A673 (cell line): ENCODE measurements around the gene ECE1. TPM values are rescaled to one million over a fixed set of nuclear protein-coding genes. Genes with fewer than 3 reads are reported as not detected.

Experiments
- BruUV-seq: library from RNA; stranded (reverse); fragments of 400-500 nt; replicated peaks from 2 replicates; lab custom pipeline; 2021; lab: Mats Ljungman, UMichigan
- CTCF ChIA-PET: fragments of 300-600 bp; sonication (Branson Sonifier 250); formaldehyde crosslinking; loops from one replicate; lab custom pipeline; 2022; ENCODE audit warnings: antibody characterized with exemption; lab: Charles Lee
- POLR2A ChIA-PET: fragments of 300-600 bp; sonication (Branson Sonifier 250); formaldehyde crosslinking; loops from one replicate; lab custom pipeline; 2022; ENCODE audit warnings: antibody characterized with exemption; ENCODE audit not compliant: low non-redundant PET; lab: Charles Lee
- DNase-seq: peaks from one replicate; pipeline ENCODE4 v3.0.0-alpha.2; 2015; ENCODE audit warnings: low spot score
- H3K27ac ChIP-seq: fragments of 200-600 bp; sonication (generic); 2 replicates; pipeline ENCODE4 v1.5.1; 2016; ENCODE audit warnings: mixed run types, low read depth, mild to moderate bottlenecking, mixed read lengths, antibody characterized with exemption, low read length; ENCODE audit not compliant: poor library complexity, severe bottlenecking
- H3K27me3 ChIP-seq: fragments of 200-600 bp; sonication (generic); replicated peaks from 2 replicates; pipeline ENCODE4 v1.6.1; 2017; ENCODE audit warnings: mixed run types, low read depth, mild to moderate bottlenecking, mixed read lengths, antibody characterized with exemption, low read length; ENCODE audit not compliant: insufficient read depth, poor library complexity
- H3K36me3 ChIP-seq: fragments of 200-600 bp; sonication (generic); 2 replicates; pipeline ENCODE4 v1.6.1; 2016; ENCODE audit warnings: mixed run types, mild to moderate bottlenecking, mixed read lengths, antibody characterized with exemption, low read length; ENCODE audit not compliant: insufficient read depth, poor library complexity, severe bottlenecking
- H3K4me1 ChIP-seq: fragments of 200-600 bp; sonication (generic); 2 replicates; pipeline ENCODE4 v1.6.1; 2017; ENCODE audit warnings: mixed run types, mild to moderate bottlenecking, mixed read lengths, antibody characterized with exemption, low read length; ENCODE audit not compliant: insufficient read depth, poor library complexity, severe bottlenecking
- H3K4me3 ChIP-seq: fragments of 200-600 bp; sonication (generic); 2 replicates; pipeline ENCODE4 v1.5.1; 2016; ENCODE audit warnings: low read depth, mixed run types, mild to moderate bottlenecking, mixed read lengths, low read length; ENCODE audit not compliant: poor library complexity, severe bottlenecking
- H3K9me3 ChIP-seq: fragments of 200-600 bp; sonication (generic); 2 replicates; pipeline ENCODE4 v1.6.1; 2016; ENCODE audit warnings: mixed run types, low read depth, mild to moderate bottlenecking, mixed read lengths, antibody characterized with exemption, low read length; ENCODE audit not compliant: poor library complexity, severe bottlenecking
- EZH2 ChIP-seq: fragments of 200-600 bp; sonication (generic); IDR thresholded peaks from 2 replicates; pipeline ENCODE4 v1.6.1; 2017; ENCODE audit warnings: borderline replicate concordance, low read depth, mild to moderate bottlenecking, mixed read lengths, antibody characterized with exemption, low read length; ENCODE audit not compliant: poor library complexity, severe bottlenecking
- intact Hi-C: fragments of 100-400 bp; cut with micrococcal nuclease; formaldehyde crosslinking; loops from one replicate; pipeline ENCODE4 v1.10.0; 2022; ENCODE audit not compliant: unreplicated experiment
- total RNA-seq: library from RNA; stranded (reverse); gene quantifications from 2 replicates; pipeline ENCODE4 v1.2.3, GENCODE V29; 2021
- TF ChIP-seq, protein P1 (sequence below): fragments of 300-800, 200-600 bp; sonication (generic); conservative IDR thresholded peaks from 2 replicates; pipeline ENCODE4 v1.5.1; 2017; ENCODE audit warnings: low read depth, mild to moderate bottlenecking, antibody characterized with exemption, low read length, moderate library complexity, mixed read lengths

Gene ECE1
- total RNA-seq, 1 experiment from 2014 or later: 31.5 TPM

DNA sequence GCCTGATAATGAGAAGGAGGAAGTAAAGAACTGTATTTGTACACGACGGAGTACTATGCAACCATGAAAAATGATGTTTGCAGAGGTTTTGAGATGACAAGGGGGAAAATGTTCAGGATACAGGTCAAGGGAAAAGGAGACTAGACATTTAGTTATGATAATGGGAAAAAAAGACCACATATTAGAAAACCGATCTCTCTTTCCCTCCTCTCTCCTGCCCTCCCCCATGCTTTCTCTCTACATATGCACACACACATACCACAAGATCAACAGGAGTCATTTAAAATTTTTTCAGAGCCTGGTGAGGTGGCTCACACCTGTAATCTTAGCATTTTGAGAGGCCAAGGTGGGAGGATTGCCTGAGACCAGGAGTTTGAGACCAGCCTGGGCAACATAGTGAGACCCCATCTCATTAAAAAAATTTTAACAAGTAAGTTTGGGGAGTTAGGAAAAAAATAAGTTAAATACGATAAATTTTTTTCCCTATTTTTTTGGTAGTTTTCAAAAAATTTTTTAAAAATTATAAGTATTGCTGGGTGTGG is 44.5 kb downstream of the ECE1 start:
- H3K4me1 ChIP-seq: peaks cover 8% of the 10 kb centered on the region
- ChIA-PET CTCF (no interaction called here), POLR2A (no interaction called here)
- no peaks in the 10 kb centered on the region for H3K27me3 ChIP-seq
- BruUV-seq: no TSS peak
- no peak overlapping the region for H3K27ac ChIP-seq
- intact Hi-C loops: no loop called here
- no peaks in the 10 kb centered on the region for H3K9me3 ChIP-seq
- peaks cover 4% of the 10 kb centered on the region for H3K36me3 ChIP-seq
- H3K4me3 ChIP-seq: no peak overlapping the region
- DNase-seq: no peak
- TF ChIP-seq EZH2: no peak
- TF ChIP-seq, protein P1, sequence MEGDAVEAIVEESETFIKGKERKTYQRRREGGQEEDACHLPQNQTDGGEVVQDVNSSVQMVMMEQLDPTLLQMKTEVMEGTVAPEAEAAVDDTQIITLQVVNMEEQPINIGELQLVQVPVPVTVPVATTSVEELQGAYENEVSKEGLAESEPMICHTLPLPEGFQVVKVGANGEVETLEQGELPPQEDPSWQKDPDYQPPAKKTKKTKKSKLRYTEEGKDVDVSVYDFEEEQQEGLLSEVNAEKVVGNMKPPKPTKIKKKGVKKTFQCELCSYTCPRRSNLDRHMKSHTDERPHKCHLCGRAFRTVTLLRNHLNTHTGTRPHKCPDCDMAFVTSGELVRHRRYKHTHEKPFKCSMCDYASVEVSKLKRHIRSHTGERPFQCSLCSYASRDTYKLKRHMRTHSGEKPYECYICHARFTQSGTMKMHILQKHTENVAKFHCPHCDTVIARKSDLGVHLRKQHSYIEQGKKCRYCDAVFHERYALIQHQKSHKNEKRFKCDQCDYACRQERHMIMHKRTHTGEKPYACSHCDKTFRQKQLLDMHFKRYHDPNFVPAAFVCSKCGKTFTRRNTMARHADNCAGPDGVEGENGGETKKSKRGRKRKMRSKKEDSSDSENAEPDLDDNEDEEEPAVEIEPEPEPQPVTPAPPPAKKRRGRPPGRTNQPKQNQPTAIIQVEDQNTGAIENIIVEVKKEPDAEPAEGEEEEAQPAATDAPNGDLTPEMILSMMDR: no peak

DNA sequence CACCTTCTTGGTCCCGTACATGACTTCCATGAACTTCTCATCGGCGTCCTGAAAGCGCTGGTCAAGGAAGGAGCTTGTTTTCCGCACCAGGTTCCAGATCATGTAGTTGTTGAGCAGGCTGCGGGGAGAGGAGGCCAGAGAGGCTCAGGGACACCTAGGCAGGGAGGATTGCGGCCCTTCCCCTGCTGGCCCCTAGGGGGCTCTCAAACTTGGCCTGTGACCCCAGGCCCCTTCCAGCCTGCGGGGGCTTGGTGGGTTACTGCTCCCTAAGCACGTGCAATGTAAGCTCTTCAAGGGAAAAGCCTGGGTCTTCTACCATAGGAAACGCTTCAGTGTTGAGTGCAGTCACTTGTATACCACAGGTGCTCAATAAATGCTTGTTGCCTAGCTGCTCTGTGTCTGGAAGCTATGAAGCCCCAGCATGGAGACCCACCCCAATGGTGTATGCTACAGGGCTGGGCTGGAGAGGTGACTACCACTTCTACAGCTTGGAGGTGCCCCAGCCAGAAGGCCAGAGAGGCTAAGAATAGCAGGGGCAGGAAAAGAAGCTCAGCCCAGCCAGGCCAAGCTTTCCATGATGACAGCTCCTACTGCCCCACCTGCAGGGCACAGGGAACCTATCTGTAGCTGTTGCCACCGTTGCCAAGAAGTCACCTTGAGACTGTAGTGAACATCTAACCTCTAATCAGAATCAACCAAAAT is 45.1 kb downstream of the ECE1 start:
- H3K4me1 ChIP-seq: peaks cover 8% of the 10 kb centered on the region
- H3K9me3 ChIP-seq: no peaks in the 10 kb centered on the region
- DNase-seq: no peak
- H3K27me3 ChIP-seq: no peaks in the 10 kb centered on the region
- intact Hi-C loops: no loop called here
- H3K36me3 ChIP-seq: peaks cover 4% of the 10 kb centered on the region
- H3K4me3 ChIP-seq: no peak overlapping the region
- no peak overlapping the region for H3K27ac ChIP-seq
- POLR2A ChIA-PET: no interaction called here
- CTCF ChIA-PET: no interaction called here
- BruUV-seq: no TSS peak
- TF ChIP-seq EZH2: no peak
- TF ChIP-seq, protein P1: peak; percentile 51

DNA sequence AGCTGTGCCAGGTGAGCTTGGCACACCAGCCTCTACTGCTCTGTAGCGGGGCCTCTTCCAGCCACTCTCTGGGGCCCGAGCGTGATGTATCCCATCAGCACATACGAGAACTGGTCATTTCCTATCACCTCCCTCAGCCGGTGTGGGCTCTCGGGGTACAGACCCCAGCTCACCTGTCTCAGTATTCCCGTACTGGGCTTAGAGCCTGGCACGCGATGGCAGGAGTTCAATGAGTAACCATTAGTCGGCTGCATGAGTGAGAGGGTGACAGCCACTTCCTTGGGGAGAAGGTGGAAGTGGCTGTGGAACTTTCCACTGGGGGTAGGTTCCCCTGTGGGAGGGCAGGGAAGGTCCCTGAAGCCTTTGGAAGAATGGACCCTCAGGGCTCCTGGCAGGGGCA is 46.1 kb downstream of the ECE1 start:
- CTCF ChIA-PET: no interaction called here
- intact Hi-C loops: no loop called here
- no peak overlapping the region for H3K27ac ChIP-seq
- peaks cover 8% of the 10 kb centered on the region for H3K4me1 ChIP-seq
- POLR2A ChIA-PET: no interaction called here
- peaks cover 4% of the 10 kb centered on the region for H3K36me3 ChIP-seq
- TF ChIP-seq, protein P1: no peak
- TF ChIP-seq EZH2: no peak
- no peaks in the 10 kb centered on the region for H3K27me3 ChIP-seq
- no peak overlapping the region for H3K4me3 ChIP-seq
- no TSS peak for BruUV-seq
- H3K9me3 ChIP-seq: no peaks in the 10 kb centered on the region
- no peak for DNase-seq
